ENCODE data around the gene POLH.

DNA sequence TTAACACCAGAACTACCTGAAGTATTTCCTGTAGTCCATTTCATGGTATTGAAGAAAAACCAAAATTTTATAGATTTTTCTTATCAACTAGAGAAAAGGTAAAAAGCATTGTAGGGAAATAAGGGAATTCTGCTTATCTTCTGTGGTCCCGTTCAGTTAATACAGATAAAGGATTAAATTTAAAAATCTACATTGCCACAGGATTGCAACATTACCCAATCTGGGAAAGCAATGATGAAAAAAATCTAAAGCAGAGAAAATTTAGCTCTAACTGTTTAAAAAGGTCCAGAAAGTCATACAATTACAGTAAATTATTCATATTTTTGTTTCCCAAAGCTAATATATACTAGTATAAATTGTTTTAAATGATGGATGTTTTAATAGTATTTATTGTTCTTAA, 18.0 kb downstream of the POLH start:
- TF ChIP-seq, protein P1, sequence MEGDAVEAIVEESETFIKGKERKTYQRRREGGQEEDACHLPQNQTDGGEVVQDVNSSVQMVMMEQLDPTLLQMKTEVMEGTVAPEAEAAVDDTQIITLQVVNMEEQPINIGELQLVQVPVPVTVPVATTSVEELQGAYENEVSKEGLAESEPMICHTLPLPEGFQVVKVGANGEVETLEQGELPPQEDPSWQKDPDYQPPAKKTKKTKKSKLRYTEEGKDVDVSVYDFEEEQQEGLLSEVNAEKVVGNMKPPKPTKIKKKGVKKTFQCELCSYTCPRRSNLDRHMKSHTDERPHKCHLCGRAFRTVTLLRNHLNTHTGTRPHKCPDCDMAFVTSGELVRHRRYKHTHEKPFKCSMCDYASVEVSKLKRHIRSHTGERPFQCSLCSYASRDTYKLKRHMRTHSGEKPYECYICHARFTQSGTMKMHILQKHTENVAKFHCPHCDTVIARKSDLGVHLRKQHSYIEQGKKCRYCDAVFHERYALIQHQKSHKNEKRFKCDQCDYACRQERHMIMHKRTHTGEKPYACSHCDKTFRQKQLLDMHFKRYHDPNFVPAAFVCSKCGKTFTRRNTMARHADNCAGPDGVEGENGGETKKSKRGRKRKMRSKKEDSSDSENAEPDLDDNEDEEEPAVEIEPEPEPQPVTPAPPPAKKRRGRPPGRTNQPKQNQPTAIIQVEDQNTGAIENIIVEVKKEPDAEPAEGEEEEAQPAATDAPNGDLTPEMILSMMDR (IDR thresholded peaks at IDR 0.05; ENCODE audit: poor library complexity) = no peak
- TF ChIP-seq EZH2 (IDR thresholded peaks at IDR 0.05; ENCODE audit: borderline replicate concordance) (no peak), EZH2phosphoT487 (IDR thresholded peaks at IDR 0.05; ENCODE audit: low read depth, severe bottlenecking, unreplicated experiment) (no peak)

Data from hepatocyte (in vitro differentiated cells).